Osteocyte (in vitro differentiated cells): ENCODE measurements around the gene ARAP1. TPM values are rescaled to one million over a fixed set of nuclear protein-coding genes. Genes with fewer than 3 reads are reported as not detected.

Experiments
- DNase-seq: peaks from one replicate; pipeline ENCODE4 v3.0.0; 2021; ENCODE audit warnings: mixed read lengths; ENCODE audit not compliant: unreplicated experiment; ENCODE audit errors: extremely low spot score
- H3K27ac Mint-ChIP-seq: one replicate; pipeline ENCODE4 v1.8.0; 2021; ENCODE audit warnings: mild to moderate bottlenecking, mixed read lengths; ENCODE audit not compliant: unreplicated experiment
- H3K27me3 Mint-ChIP-seq: one replicate; pipeline ENCODE4 v1.8.0; 2021; ENCODE audit warnings: mixed read lengths; ENCODE audit not compliant: unreplicated experiment
- H3K36me3 Mint-ChIP-seq: one replicate; pipeline ENCODE4 v1.8.0; 2021; ENCODE audit warnings: mixed read lengths; ENCODE audit not compliant: unreplicated experiment
- H3K4me1 Mint-ChIP-seq: one replicate; pipeline ENCODE4 v1.8.0; 2021; ENCODE audit warnings: mixed read lengths; ENCODE audit not compliant: unreplicated experiment
- H3K4me3 Mint-ChIP-seq: one replicate; pipeline ENCODE4 v1.8.0; 2021; ENCODE audit warnings: mild to moderate bottlenecking, moderate library complexity, mixed read lengths; ENCODE audit not compliant: unreplicated experiment
- H3K9me3 Mint-ChIP-seq: one replicate; pipeline ENCODE4 v1.8.0; 2021; ENCODE audit warnings: mixed read lengths; ENCODE audit not compliant: unreplicated experiment
- total RNA-seq: library from RNA; stranded (reverse); gene quantifications from 2 replicates; pipeline ENCODE4 v1.2.1, GENCODE V29; 2021
- TF ChIP-seq, protein P1 (sequence below): fragments of 200-600 bp; sonication (generic); IDR thresholded peaks from 2 replicates; pipeline ENCODE4 v1.5.0; 2021; ENCODE audit warnings: antibody characterized with exemption, mild to moderate bottlenecking, moderate library complexity

The ARAP1 gene
- total RNA-seq, 1 donor from 2014 or later: 64.2 TPM

- no peaks in the 10 kb centered on the region for H3K36me3 Mint-ChIP-seq
- TF ChIP-seq, protein P1, sequence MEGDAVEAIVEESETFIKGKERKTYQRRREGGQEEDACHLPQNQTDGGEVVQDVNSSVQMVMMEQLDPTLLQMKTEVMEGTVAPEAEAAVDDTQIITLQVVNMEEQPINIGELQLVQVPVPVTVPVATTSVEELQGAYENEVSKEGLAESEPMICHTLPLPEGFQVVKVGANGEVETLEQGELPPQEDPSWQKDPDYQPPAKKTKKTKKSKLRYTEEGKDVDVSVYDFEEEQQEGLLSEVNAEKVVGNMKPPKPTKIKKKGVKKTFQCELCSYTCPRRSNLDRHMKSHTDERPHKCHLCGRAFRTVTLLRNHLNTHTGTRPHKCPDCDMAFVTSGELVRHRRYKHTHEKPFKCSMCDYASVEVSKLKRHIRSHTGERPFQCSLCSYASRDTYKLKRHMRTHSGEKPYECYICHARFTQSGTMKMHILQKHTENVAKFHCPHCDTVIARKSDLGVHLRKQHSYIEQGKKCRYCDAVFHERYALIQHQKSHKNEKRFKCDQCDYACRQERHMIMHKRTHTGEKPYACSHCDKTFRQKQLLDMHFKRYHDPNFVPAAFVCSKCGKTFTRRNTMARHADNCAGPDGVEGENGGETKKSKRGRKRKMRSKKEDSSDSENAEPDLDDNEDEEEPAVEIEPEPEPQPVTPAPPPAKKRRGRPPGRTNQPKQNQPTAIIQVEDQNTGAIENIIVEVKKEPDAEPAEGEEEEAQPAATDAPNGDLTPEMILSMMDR: no peak
- H3K4me3 Mint-ChIP-seq: peak overlapping the region; percentile 11
- no peaks in the 10 kb centered on the region for H3K27me3 Mint-ChIP-seq
- H3K4me1 Mint-ChIP-seq: peaks cover 22% of the 10 kb centered on the region
- H3K9me3 Mint-ChIP-seq: no peaks in the 10 kb centered on the region
- DNase-seq: no peak
- H3K27ac Mint-ChIP-seq: no peak overlapping the region
Measured at GRCh38 chr11:72779495-72780128, 27.4 kb upstream of the ARAP1 start.

GRCh38 chr11:72778535-72779494 is 26.6 kb upstream of the ARAP1 start:
- no peaks in the 10 kb centered on the region for H3K9me3 Mint-ChIP-seq
- no peak overlapping the region for H3K4me3 Mint-ChIP-seq
- TF ChIP-seq, protein P1: no peak
- H3K36me3 Mint-ChIP-seq: no peaks in the 10 kb centered on the region
- no peak overlapping the region for H3K27ac Mint-ChIP-seq
- no peaks in the 10 kb centered on the region for H3K27me3 Mint-ChIP-seq
- H3K4me1 Mint-ChIP-seq: peaks cover 25% of the 10 kb centered on the region
- DNase-seq: no peak

DNA sequence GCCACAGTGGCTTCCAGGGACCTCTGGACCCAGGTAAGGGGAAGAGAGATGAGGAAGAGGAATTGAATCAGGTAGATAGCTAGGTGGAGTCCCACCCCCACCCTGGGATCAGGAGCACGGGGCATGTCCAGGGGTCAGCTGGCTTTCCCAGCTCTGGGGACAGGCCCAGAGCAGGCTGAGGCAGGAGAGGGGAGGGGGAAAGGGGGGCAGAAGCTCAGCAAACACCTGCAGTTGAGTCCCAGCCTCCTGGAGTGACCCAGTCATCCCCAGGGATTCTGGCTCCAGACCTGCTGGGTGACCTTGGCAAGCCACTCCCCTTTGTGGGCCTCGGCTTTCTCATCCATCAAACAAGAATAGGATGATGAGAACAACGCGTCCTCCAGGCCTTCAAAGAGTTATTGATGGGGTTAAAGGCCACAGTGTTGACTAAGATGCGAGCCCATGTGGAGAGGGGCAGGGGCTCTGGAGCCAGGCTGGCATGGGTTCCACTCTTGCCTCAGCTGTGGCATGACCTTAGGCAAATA is 25.6 kb upstream of the ARAP1 start:
- Mint-ChIP-seq H3K4me1 (peaks cover 35% of the 10 kb centered on the region), H3K4me3 (no peak overlapping the region)

DNA sequence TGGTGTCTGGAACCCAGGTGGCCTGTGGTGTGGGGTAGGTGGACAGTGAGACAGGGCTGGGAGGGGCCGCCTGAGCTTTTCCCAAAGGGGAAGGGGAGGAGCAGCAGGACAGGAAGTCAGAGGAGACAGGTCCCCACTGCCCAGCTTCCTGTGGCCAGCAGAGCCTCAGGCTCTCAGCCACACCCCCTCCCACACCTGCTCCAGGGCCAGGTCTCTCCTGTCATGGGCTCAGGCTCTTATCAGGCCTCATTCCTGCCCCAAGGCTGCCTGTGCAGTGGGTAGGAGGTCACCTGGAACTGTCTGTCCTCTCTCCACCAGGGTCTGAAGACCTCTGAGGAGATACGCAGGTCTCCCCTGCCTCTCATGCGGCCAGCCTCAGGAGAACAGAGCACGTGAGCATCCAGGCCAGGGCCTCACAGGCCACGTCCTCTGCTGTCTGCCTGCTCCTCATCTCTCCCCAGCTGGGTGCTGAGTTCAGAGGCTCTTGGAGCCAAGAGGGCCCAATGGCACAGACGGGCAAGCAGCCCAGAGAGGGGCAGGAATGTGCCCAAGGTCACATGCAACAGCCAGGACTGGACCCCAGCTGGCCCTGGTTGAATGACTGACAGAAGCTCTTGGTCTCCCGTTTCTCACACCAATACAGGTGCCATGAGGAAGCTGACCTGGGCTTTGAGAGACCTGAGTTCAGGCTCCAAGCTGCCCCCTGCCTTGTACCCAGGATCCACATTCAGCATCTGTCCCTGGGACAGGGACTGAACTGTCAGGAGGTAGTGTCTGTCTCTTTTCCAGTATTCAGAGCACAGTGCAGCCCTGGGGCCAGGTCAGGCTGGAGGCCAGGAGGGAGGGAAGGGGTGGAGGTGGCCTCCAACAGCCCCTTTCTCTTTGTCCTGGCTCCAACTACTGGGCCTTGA is 24.9 kb upstream of the ARAP1 start:
- H3K27me3 Mint-ChIP-seq: no peaks in the 10 kb centered on the region
- no peak overlapping the region for H3K27ac Mint-ChIP-seq
- DNase-seq: no peak
- no peaks in the 10 kb centered on the region for H3K9me3 Mint-ChIP-seq
- no peak overlapping the region for H3K4me3 Mint-ChIP-seq
- H3K36me3 Mint-ChIP-seq: no peaks in the 10 kb centered on the region
- TF ChIP-seq, protein P1: no peak
- H3K4me1 Mint-ChIP-seq: peaks cover 38% of the 10 kb centered on the region

More for the DNA sequence above, 25.6 kb upstream of the ARAP1 start:
- no peaks in the 10 kb centered on the region for H3K27me3 Mint-ChIP-seq
- no peaks in the 10 kb centered on the region for H3K9me3 Mint-ChIP-seq
- no peak for DNase-seq
- TF ChIP-seq, protein P1: no peak
- no peaks in the 10 kb centered on the region for H3K36me3 Mint-ChIP-seq
- no peak overlapping the region for H3K27ac Mint-ChIP-seq
